Neuron (in vitro differentiated cells): ENCODE measurements around the gene DCTN2.

Source experiments
- H2AFZ ChIP-seq: one replicate; pipeline ENCODE4 v1.6.1; 2013; ENCODE audit warnings: low read depth, mild to moderate bottlenecking, inconsistent platforms, low read length, moderate library complexity
- H3K27me3 ChIP-seq: one replicate; pipeline ENCODE4 v1.6.1; 2013; ENCODE audit warnings: low read length; ENCODE audit not compliant: insufficient read depth
- H3K36me3 ChIP-seq: one replicate; pipeline ENCODE4 v1.6.1; 2013; ENCODE audit warnings: low read length; ENCODE audit not compliant: insufficient read depth
- H3K4me1 ChIP-seq: one replicate; pipeline ENCODE4 v1.6.1; 2013; ENCODE audit warnings: low read length; ENCODE audit not compliant: insufficient read depth
- H3K4me3 ChIP-seq: 2 replicates; pipeline ENCODE4 v1.5.1; 2013; ENCODE audit warnings: mild to moderate bottlenecking, low read length, moderate library complexity
- H3K9me3 ChIP-seq: one replicate; pipeline ENCODE4 v1.6.1; 2013; ENCODE audit warnings: low read length

DCTN2 gene

GRCh38 chr12:57487597-57488401 is 59.2 kb downstream of the DCTN2 start, which contains the start of gene MARS1:
Gene MARS1, plus strand, starts transcription at chr12:57488068. Its CDS starts 23 bp downstream, at chr12:57488091.
- Histone ChIP-seq H3K4me1 (peaks cover 10% of the 10 kb centered on the region), H3K36me3 (peaks cover 35% of the 10 kb centered on the region), H3K27me3 (no peaks in the 10 kb centered on the region), H3K4me3 (peak within 1 kb of the TSS; percentile 75), H2AFZ (peak within 1 kb of the TSS; percentile 69), H3K9me3 (peaks cover 2% of the 10 kb centered on the region)

- peaks cover 30% of the 10 kb centered on the region for H3K36me3 ChIP-seq
- H3K9me3 ChIP-seq: no peaks in the 10 kb centered on the region
- peaks cover 10% of the 10 kb centered on the region for H3K4me1 ChIP-seq
- H3K4me3 ChIP-seq: peak overlapping the region; percentile 23
- no peaks in the 10 kb centered on the region for H3K27me3 ChIP-seq
- peak overlapping the region; percentile 69 for H2AFZ ChIP-seq
These were observed 59.9 kb downstream of the DCTN2 start for GRCh38 chr12:57487055-57487596.

GRCh38 chr12:57485695-57486094 is 61.3 kb downstream of the DCTN2 start:
- H3K9me3 ChIP-seq: no peaks in the 10 kb centered on the region
- peaks cover 2% of the 10 kb centered on the region for H3K27me3 ChIP-seq
- H2AFZ ChIP-seq: no peak overlapping the region
- no peak overlapping the region for H3K4me3 ChIP-seq
- H3K36me3 ChIP-seq: peaks cover 18% of the 10 kb centered on the region
- peaks cover 10% of the 10 kb centered on the region for H3K4me1 ChIP-seq

- Histone ChIP-seq H3K9me3 (no peaks in the 10 kb centered on the region), H3K36me3 (no peaks in the 10 kb centered on the region), H3K4me3 (no peak overlapping the region), H3K27me3 (peaks cover 13% of the 10 kb centered on the region), H3K4me1 (no peaks in the 10 kb centered on the region), H2AFZ (no peak overlapping the region)
These were observed 63.5 kb downstream of the DCTN2 start for GRCh38 chr12:57483466-57483865.

- Histone ChIP-seq H3K4me3 (no peak overlapping the region), H3K9me3 (peaks cover 3% of the 10 kb centered on the region), H3K4me1 (no peaks in the 10 kb centered on the region), H3K27me3 (peaks cover 30% of the 10 kb centered on the region), H3K36me3 (no peaks in the 10 kb centered on the region), H2AFZ (no peak overlapping the region)
These were observed 65.3 kb downstream of the DCTN2 start for GRCh38 chr12:57481671-57482070.
